SJSA1 (cell line): ENCODE data around the gene LYG1. TPM values are rescaled to one million over a fixed set of nuclear protein-coding genes. Genes with fewer than 3 reads are reported as not detected.
A peak's percentile ranks its signal among the peaks of the same experiment; 100 is the strongest.
"Not testable (repeated sequence)": the region's sequence is repeated elsewhere in the genome, so short reads cannot be mapped to it uniquely, and the experiment has no call there.

Source experiments
- DNase-seq, 2 experiments: peaks; one replicate each; pipeline ENCODE4 v3.0.0-alpha.2; 2015 to 2020; ENCODE audit warnings: low spot score in 2 of 2, low read depth in 1 of 2
- H3K27ac ChIP-seq: fragments of 250-450 bp; sonication (Bioruptor Pico); 2 replicates; pipeline ENCODE4 v1.5.1; 2020; ENCODE audit warnings: mild to moderate bottlenecking, moderate library complexity
- H3K27me3 ChIP-seq: fragments of 250-450 bp; sonication (Bioruptor Pico); replicated peaks from 2 replicates; pipeline ENCODE4 v1.5.1; 2020; ENCODE audit warnings: mild to moderate bottlenecking, moderate library complexity
- H3K36me3 ChIP-seq: fragments of 250-450 bp; sonication (Bioruptor Pico); 2 replicates; pipeline ENCODE4 v1.5.1; 2020; ENCODE audit warnings: mild to moderate bottlenecking
- H3K4me1 ChIP-seq: fragments of 250-450 bp; sonication (Bioruptor Pico); replicated peaks from 2 replicates; pipeline ENCODE4 v1.6.1; 2021; ENCODE audit warnings: mild to moderate bottlenecking
- H3K4me3 ChIP-seq: fragments of 250-450 bp; sonication (Bioruptor Pico); 2 replicates; pipeline ENCODE4 v1.5.1; 2020; ENCODE audit warnings: mild to moderate bottlenecking
- H3K9me3 ChIP-seq: fragments of 250-450 bp; sonication (Bioruptor Pico); replicated peaks from 2 replicates; pipeline ENCODE4 v1.5.1; 2020; ENCODE audit warnings: mild to moderate bottlenecking
- total RNA-seq: library from RNA; depleted of rRNA; stranded (reverse); fragments of >200 nt; shearing (Covaris generic); gene quantifications from 2 replicates; pipeline ENCODE4 v1.2.3, GENCODE V29; 2014; rRNA removed

Gene LYG1
- 0.37 TPM in 1 of 2 replicates, not detected in the other for total RNA-seq

DNA sequence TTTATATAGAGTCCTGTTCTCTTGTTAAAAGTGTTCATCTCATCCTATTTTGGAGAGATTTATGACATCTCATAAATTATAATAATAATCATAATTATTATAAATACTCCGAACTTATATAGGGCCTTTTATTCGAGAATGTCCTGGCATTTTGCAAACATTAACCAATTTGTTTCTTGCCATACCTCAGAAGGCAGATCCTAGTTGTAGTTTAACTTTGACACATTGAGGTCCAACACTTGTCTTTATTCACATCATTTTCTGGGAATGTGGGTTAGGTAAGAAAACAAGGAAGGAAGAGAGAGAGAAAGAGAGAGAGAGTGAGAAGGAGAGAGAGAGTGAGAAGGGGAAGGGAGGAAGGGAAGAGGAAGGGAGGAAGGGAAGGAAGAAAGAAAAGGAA is at the start of gene LYG1:
LYG1 (minus strand) TSS at position 101 of the 400 bp plus-strand sequence. CDS start 5,527 bp downstream, outside the sequence.
- H3K4me1 ChIP-seq, H3K36me3 ChIP-seq, H3K27me3 ChIP-seq, DNase-seq, H3K4me3 ChIP-seq, H3K27ac ChIP-seq, H3K9me3 ChIP-seq: not testable (repeated sequence)

GRCh38 chr2:99350194-99350593 is 49.2 kb upstream of the LYG1 start:
- Histone ChIP-seq H3K4me1 (no peaks in the 10 kb centered on the region), H3K36me3 (peaks cover 5% of the 10 kb centered on the region; the same call in 1 of the 2 replicates), H3K4me3 (no peak overlapping the region), H3K27me3 (no peaks in the 10 kb centered on the region), H3K27ac (no peak overlapping the region), H3K9me3 (no peaks in the 10 kb centered on the region)
- DNase-seq: no peak

DNA sequence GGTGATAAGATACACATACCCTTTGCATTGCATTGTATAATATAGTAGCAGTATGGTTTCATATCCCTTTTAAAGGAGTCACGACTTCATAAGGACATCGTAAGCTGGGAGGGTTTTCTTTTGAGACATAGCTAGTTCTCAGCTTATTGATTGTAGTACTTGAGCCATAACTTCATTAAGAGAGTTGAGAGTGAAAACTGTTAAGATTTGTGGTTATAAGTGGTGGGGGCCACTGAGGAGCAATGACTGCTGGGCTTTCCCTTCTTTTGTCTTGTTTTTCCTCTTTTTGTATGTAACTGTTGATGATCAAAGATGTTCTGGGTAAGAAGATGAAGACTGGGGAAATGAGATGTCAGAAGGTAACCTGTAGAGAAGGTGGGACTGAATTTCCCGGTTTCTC is 47.2 kb upstream of the LYG1 start:
- H3K4me1 ChIP-seq: no peaks in the 10 kb centered on the region
- no peak overlapping the region for H3K4me3 ChIP-seq
- DNase-seq: no peak
- H3K9me3 ChIP-seq: no peaks in the 10 kb centered on the region
- no peak overlapping the region for H3K27ac ChIP-seq
- H3K36me3 ChIP-seq: peaks cover 5% of the 10 kb centered on the region; the same call in 1 of the 2 replicates
- no peaks in the 10 kb centered on the region for H3K27me3 ChIP-seq

DNA sequence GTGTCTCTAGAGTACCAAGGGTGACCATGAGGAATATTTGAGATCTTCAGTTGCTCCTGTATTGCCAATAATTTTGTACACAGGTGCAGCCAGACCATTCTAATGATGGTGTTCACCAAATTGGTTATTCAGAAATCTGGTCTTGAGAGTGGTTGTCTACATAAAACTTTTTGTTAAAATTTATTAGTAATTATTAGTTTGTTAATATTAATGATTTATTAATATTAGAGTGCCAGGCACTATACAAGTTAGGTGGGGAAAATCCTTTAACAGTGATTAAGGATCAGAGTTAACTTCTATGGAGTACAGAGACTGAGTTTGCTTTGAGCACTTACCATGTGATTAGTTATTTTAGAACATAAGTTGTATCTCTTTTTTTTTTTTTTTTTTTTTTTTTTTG is 45.2 kb upstream of the LYG1 start:
- Histone ChIP-seq H3K27ac (no peak overlapping the region), H3K4me1 (no peaks in the 10 kb centered on the region), H3K27me3 (no peaks in the 10 kb centered on the region), H3K9me3 (no peaks in the 10 kb centered on the region), H3K36me3 (peaks cover 7% of the 10 kb centered on the region; the same call in 1 of the 2 replicates), H3K4me3 (no peak overlapping the region)
- DNase-seq: no peak

GRCh38 chr2:99345446-99345845 is 44.4 kb upstream of the LYG1 start:
- not testable (repeated sequence) for H3K36me3 ChIP-seq, H3K4me1 ChIP-seq, H3K27ac ChIP-seq, H3K27me3 ChIP-seq, DNase-seq, H3K4me3 ChIP-seq, H3K9me3 ChIP-seq

DNA sequence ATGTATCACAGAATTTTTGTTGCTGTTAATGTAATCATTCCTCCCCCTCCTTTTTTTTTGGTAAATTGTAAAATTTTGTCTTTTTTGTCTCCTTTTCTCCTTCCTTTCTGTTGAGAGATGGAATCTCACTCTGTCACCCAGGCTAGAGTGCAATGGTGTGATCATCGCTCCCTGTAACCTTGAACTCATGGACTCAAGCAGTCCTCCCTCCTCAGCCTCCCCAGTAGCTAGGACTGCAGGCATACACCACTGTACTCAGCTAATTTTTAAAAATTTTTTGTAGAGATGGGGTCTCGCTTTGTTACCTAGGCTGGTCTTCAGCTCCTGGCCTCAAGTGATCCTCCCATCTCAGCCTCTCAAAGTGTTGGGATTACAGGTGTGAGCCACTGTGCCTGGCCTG is 41.5 kb upstream of the LYG1 start:
- Histone ChIP-seq H3K27ac (no peak overlapping the region), H3K4me3 (no peak overlapping the region), H3K36me3 (0 out of 2 replicates have a peak, but pooled peaks cover 4% of the 10 kb centered on the region), H3K4me1 (peaks cover 6% of the 10 kb centered on the region; the same call in 1 of the 2 replicates), H3K27me3 (no peaks in the 10 kb centered on the region), H3K9me3 (no peaks in the 10 kb centered on the region)
- no peak for DNase-seq

- Histone ChIP-seq H3K4me1 (peaks cover 6% of the 10 kb centered on the region; the same call in 1 of the 2 replicates), H3K36me3 (peaks cover 9% of the 10 kb centered on the region; the same call in 1 of the 2 replicates), H3K9me3 (no peaks in the 10 kb centered on the region), H3K4me3 (no peak overlapping the region), H3K27me3 (no peaks in the 10 kb centered on the region), H3K27ac (no peak overlapping the region)
- DNase-seq: no peak
Observed at GRCh38 chr2:99340669-99341236, 39.8 kb upstream of the LYG1 start.

- peak in 1 of 2 experiments; percentile 37 for DNase-seq
Observed at GRCh38 chr2:99338029-99338585, 37.1 kb upstream of the LYG1 start.

GRCh38 chr2:99337113-99338028 is 36.4 kb upstream of the LYG1 start, which contains the start of gene EIF5B:
Gene EIF5B (plus strand): TSS chr2:99337389. CDS start chr2:99337555, 166 bp downstream.
- Histone ChIP-seq H3K27ac (peak within 1 kb of the TSS; percentile 9; the same call in 1 of the 2 replicates), H3K36me3 (peaks cover 17% of the 10 kb centered on the region), H3K9me3 (no peaks in the 10 kb centered on the region), H3K4me1 (peaks cover 6% of the 10 kb centered on the region; the same call in 1 of the 2 replicates), H3K27me3 (no peaks in the 10 kb centered on the region), H3K4me3 (peak within 1 kb of the TSS; percentile 76)
- peak; percentile 88 to 96 for DNase-seq

More at GRCh38 chr2:99338029-99338585, 37.1 kb upstream of the LYG1 start:
- Histone ChIP-seq H3K27me3 (no peaks in the 10 kb centered on the region), H3K36me3 (peaks cover 11% of the 10 kb centered on the region), H3K27ac (no peak overlapping the region), H3K4me3 (peak overlapping the region; percentile 76), H3K9me3 (no peaks in the 10 kb centered on the region), H3K4me1 (peaks cover 6% of the 10 kb centered on the region; the same call in 1 of the 2 replicates)

GRCh38 chr2:99336804-99337112 is 35.8 kb upstream of the LYG1 start:
- H3K27me3 ChIP-seq: no peaks in the 10 kb centered on the region
- DNase-seq: no peak
- peaks cover 6% of the 10 kb centered on the region; the same call in 1 of the 2 replicates for H3K4me1 ChIP-seq
- H3K4me3 ChIP-seq: peak overlapping the region; percentile 76
- peaks cover 23% of the 10 kb centered on the region for H3K36me3 ChIP-seq
- no peaks in the 10 kb centered on the region for H3K9me3 ChIP-seq
- peak overlapping the region; percentile 9; the same call in 1 of the 2 replicates for H3K27ac ChIP-seq

- H3K9me3 ChIP-seq: no peaks in the 10 kb centered on the region
- peak within 1 kb of the TSS; percentile 46 for H3K27ac ChIP-seq
- peaks cover 6% of the 10 kb centered on the region; the same call in 1 of the 2 replicates for H3K4me1 ChIP-seq
- DNase-seq: peak; percentile 98 to 99
- peaks cover 27% of the 10 kb centered on the region for H3K36me3 ChIP-seq
- H3K4me3 ChIP-seq: peak within 1 kb of the TSS; percentile 76
- H3K27me3 ChIP-seq: no peaks in the 10 kb centered on the region
Observed at GRCh38 chr2:99335911-99336803, 35.2 kb upstream of the LYG1 start, which contains the start of gene TXNDC9. Gene TXNDC9 (minus strand): TSS chr2:99336333. CDS start chr2:99333210, 3,123 bp downstream.

DNA sequence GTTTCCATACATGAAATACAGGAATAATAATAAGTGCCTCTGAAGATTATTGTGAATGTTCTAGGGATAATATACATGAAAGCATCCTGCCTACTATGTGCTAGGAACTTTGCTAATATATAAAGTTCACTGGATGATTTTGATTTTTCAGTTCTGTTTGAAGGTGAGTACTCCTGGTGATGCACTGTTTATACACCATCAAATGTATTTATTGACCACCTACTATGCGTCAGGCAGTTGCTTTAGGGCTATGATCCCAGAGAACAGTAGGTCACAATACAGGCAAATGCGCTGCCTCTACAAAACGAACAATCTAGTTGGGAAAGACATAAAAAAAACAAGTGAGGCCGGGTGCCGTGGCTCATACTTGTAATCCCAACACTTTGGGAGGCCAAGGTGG is 24.4 kb upstream of the LYG1 start:
- Histone ChIP-seq H3K4me1 (no peaks in the 10 kb centered on the region), H3K36me3 (peaks cover 86% of the 10 kb centered on the region), H3K27me3 (no peaks in the 10 kb centered on the region), H3K4me3 (no peak overlapping the region), H3K27ac (no peak overlapping the region), H3K9me3 (no peaks in the 10 kb centered on the region)
- no peak for DNase-seq

DNA sequence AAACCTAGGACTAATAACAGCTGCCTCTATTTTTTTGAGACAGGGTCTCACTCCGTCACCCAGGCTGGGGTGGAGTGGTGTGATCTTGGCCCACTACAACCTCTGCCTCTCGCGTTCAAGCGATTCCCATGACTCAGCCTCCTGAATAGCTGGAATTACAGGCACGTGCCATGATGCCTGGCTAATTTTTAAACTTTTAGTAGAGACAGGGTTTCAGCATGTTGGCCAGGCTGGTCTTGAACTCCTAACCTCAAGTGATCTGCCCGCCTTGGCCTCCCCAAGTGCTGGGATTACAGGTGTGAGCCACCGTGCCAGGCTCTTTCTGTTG is 16.8 kb upstream of the LYG1 start:
- H3K27ac ChIP-seq, H3K4me1 ChIP-seq, H3K4me3 ChIP-seq, H3K9me3 ChIP-seq, DNase-seq, H3K27me3 ChIP-seq: not testable (repeated sequence)
- H3K36me3 ChIP-seq: peaks cover 49% of the 10 kb centered on the region
